DMS53 treated with DMSO at 0.1 percent for 48 hours (cell line): ENCODE results near the gene CHCT1.

Experiments used
- DNase-seq: peaks from one replicate; lab custom pipeline; 2025; ENCODE audit not compliant: unreplicated experiment; lab: John Stamatoyannopoulos, UW

Gene CHCT1

DNA sequence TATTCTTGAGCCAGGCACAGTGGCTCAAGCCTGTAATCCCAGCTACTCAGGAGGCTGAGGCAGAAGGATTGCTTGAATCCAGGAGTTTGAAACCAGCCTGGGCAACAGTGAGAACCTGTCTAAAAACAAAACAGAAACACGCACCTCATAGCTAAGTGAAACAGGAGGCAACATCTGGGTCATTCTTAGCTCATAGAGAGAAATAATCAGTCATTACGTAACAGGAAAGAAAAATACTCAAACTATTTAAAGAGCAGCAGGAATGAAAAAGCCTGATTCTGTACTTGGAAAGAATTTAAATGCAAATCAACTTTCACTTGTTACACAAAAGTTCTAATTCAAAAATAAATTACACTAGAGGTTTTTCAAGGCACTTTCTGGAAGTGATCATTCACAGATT lies 17.2 kb downstream of the CHCT1 start:
- DNase-seq: no peak

DNA sequence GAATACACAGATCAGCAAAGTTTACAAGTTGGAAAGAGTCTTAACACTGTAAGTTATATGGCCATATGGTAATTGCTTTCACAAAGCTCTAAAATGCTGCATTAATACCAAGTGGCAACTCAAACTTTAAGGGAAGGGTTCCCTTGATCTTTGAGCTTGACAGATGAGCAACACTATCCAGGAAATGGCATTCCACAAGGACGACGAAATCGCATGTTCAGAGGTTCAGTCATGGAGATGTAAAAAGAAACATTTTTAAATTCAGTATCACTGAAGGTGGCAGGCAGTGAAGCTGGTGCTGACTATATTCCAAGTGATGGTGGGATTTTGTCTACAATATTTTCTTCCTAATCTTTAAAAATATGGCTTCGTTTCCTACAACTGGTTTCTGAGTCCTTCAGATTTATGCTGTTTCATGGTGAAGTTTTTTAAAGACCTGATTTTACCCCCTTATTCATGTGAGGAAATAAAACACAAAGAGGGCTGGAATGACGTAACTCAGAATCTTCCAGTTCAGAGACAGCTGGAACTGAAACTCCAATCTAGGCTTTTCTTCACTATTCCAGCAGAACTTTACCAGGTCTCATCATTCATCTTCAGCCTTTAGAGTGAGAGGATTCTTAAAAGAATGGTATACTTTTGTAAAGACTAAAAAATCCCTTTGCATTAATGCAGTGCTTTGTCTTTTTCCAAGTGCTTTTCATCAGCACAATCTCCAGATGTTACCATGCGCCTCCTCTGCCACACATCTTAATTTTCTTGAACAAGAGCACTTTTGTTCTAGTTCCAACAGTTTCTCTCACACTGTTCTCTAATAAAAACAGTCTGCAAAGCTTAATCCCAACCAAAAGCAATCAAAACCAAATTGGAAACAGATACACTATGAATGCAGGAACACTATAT lies 20.2 kb downstream of the CHCT1 start:
- no peak for DNase-seq

DNA sequence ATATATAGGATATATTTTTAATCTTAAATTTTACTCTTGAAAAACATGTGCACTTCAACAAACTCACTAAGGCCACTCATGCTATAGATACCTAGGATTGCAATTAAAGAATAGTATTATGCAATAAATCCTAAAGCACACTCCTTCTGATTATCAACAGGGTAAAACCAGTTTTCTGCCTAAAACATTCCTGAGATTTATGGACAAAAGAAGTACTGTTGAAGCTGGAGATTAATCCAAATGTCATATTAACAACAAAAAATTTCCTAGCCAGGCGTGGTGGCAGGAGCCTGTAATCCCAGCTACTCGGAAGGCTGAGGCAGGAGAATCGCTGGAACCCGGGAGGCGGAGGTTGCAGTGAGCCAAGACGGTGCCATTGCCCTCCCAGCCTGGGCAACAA lies 21.4 kb downstream of the CHCT1 start:
- no peak for DNase-seq

DNA sequence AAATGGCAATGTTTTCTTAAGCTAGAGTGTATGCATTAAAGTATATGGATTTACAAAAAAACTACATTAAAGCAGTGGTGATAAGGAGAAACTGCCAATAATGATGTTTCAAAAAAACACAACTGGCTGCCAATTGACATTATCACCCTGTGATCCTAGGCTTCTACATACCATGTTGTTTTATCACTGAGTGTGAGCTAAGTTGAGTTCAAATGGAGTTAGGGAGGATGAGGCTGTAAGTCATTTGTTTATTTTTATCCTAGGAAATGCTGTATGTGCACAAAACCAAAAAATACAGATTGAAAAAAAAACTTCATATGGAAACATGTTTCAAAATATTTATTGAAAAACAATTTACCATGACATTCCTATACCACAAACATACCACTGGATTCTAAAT lies 22.9 kb downstream of the CHCT1 start:
- no peak for DNase-seq

DNA sequence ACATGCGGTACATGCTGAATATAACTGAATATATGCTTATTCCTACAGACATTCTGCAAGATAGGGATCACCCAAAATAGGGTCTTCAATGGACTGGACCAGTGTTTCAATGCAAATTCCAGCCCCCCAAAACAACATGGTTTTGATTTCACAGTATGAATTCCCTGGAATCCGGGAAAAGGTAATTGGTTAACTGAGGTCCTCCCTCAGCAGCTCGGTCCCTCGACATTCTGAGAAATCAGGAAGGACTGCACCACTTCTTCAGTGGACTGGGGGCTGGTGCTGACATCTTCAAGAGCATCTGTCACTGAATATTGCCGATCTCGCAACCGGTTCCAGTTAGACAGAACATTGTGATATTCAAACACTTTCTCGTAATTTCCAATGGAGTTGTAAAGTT lies 25.1 kb downstream of the CHCT1 start:
- DNase-seq: no peak

DNA sequence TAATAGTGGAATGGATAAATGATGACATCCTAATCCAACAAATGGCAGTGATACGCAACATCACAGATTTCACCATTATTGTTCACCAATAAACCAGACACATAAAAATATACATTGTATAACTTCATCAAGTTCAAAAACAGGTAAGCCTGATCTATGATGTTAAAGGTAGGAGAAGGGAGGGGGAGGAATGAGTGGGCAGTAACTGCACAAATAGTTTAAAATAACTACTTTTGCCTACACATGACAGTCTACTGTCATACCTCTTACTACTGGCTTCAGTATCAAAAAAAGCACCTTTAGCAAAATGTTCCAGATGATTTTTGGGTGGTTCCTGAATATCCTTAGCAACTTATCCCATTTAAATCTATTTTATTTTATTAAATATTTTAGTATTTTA lies 28.8 kb downstream of the CHCT1 start:
- no peak for DNase-seq

DNA sequence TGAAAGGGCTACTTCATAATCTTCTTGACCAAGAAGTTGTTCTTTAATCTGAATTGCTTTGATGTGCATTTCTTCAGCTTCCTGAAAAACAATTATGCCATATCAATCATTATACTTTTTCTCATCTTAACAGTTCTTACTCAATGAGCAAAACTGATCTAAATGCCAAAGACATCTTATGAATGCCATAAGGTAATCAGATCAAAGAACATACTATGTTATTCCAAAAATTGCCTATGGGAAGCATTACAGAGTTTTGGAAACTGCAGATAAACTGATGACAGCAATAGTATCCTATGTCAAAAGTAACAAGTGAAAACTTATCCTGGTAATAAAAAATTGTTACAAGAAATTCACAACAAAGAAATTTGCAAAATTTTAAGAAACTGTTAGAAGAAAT lies 29.7 kb downstream of the CHCT1 start:
- DNase-seq: no peak

DNA sequence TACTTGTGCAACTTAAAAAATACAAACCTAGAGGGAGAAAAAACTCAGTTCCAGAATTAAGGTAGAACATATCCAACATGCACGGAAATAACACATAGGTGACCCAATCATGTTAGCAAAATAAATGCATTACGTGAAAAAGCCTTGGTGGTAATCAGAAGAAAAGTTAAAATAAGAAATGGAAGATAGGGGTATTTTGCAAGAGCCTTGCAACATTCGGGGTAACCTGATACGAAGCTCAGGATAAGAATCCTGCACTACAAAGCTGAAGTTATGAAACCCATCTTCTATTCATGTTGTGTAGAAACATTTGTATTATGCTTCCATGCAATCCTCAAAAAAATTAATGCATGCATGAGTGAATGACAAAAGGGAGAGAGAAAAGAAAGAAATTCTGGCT lies 33.1 kb downstream of the CHCT1 start:
- no peak for DNase-seq

DNA sequence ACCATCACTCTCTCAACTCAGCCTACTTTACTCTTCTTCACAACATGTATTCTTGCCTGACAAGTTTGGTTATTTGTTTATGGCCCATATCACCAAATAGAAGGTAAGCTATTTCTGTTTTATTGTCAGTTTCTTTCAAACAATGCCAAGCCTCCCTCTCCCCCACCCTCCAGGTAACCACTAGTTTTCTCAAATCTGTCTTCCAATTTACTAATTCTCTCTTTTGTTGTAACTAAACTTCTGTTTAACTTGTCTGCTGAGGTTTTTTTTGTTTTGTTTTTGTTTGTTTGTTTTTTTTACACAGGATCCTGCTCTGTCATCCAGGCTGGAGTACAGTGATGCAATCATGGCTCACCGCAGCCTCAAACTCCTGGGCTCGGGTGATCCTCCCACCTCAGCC lies 34.9 kb downstream of the CHCT1 start:
- no peak for DNase-seq

DNA sequence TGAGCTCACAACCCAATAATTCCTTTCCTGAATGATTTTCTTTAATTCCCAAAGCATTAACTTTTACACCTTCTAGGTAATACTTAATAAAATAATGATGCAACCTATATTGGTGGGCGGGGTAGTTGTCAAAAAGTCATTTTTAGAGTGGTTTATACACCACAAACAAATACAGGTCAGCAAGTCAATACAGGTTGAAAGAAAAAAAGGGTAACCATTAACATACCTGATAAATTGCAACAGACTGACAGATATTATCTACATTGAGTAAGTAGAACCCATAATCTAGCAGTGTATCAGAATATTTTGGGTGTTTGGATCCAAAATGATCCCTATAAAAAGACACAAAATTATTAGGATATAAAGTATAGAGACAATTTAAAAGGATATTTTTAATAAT lies 39.3 kb downstream of the CHCT1 start:
- DNase-seq: no peak

DNA sequence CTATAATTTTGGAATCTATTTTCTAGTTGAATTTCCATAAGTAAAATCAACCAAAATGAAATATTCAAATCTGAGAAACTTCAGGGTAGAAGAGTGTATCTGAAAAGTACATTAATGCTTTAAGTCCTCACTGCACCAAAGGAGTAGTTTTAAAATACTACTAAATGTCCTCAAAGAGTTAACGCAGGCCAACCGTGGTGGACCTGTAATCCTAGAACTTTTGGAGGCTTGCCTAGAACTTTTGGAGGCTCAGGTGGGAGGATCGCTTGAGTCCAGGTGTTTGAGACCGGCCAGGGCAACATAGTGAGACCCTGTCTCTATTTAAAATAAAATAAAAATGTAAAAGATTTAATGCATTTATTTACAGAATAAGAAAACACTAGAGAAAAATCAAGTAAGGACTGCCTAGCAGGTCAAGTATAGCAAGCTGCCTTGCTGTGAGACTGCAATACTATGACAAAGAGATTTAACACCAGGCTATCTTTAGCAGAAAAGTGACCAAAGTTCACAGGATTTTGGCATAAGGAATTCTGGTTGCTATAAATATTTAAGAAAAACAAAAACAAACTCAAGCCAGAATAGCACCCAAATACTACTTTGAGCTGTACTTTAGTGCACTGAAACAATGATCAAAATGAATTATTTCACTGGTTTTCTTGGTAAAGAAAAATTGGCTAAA lies 41.0 kb downstream of the CHCT1 start:
- DNase-seq: no peak

DNA sequence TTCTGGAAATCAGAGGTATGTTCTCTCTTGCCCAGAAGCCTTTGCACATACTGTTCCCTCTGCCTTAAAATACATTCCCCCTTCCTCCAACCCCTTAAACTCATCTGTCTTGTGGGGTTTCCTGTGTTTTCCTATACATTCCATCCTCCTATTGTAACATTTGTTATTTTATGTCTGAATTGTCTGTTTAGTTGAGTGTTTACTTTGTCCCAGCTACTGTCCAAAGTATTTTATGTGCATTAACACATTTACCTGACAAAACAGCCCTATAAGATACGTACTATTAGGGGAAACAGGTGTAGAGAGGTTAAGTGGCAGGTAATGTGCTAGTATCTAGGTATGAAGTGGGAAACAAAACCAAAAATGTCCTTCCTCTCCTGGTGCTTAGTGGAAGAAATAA lies 42.1 kb downstream of the CHCT1 start:
- no peak for DNase-seq

DNA sequence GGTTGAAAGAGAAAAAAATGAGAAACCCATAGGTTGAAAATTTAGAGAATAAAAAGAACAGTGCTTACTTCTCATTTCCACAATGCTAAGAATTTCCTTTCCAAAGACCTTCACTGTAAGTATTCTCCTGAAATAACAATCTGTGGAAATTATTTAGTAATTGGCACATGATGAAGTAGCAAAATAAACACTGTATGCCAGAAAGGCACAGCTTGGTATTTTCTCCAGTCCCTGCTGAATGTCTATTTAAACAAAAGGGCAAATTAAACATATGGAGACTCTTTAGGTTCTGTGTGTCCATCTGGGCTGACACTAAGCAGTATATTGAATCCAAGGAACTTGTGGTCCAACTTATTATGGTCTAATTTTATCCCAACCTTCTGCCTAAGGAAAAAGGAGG lies 46.1 kb downstream of the CHCT1 start:
- no peak for DNase-seq

DNA sequence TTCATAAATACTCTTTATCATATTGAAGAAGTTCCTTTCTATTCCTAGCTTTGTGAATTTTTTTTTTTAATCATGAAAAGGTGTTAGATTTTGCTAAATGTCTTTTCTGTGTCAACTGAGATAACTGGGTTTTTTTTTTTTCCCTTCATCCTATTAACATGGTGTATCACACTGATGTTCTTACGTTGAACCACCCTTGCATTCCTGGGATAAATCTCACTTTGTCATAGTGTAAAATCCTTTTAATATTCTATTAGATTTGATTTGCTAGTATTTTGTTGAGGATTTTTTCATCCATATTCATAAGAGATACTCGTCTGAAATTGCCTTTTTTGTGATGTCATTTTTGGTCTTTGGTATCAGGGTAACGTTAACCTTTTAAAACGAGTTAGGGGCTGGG lies 49.2 kb downstream of the CHCT1 start:
- no peak for DNase-seq

DNA sequence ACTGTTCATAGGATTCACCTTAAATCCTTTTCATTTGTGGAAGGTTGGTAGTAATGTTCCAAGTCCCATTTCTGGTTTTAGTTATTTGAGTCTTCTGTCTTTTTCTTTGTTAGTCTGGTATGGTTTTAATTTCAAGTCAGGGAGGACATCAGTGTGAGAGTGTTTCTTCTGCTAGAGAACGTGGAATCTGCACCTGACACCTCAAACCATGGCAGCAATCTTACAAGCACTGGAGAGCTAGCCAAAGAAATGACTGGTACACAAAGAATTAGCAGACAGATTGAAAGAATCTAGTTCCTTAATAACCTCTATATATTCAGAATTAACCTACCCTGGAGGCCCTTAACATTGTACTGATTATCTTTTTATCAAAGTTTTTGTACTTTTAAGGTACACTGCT lies 50.2 kb downstream of the CHCT1 start:
- no peak for DNase-seq

DNA sequence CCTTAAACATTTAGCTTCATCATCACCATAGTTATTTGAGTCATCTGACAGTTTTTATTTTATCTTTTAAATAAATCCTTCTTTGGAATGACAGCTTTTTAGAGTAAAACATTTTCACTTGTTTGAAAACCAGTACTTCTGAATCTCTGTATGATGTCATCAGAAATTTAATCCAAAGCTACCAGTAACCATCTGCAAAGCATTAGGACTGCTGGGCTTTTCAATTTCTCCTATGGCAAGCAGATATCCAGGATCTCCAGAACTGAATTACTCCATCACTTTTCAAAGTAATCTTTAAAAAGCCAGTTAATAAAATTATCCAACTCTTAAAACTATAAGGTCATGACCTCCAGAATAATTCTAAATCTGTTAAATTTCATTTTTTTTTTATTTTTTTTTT lies 51.5 kb downstream of the CHCT1 start:
- no peak for DNase-seq
